ENCODE data around the gene NFIC. TPM values are rescaled to one million over a fixed set of nuclear protein-coding genes. Genes with fewer than 3 reads are reported as not detected.
"Not testable (repeated sequence)": the region's sequence is repeated elsewhere in the genome, so short reads cannot be mapped to it uniquely, and the experiment has no call there.

The NFIC gene
- 17.3 TPM for total RNA-seq

- Histone ChIP-seq H3K4me3 (ENCODE audit: low read length) (peak within 1 kb of the TSS; percentile 50), H3K9me3 (ENCODE audit: low read depth, low read length) (no peaks in the 10 kb centered on the region), H3K4me1 (ENCODE audit: insufficient read depth, low read length) (peaks cover 50% of the 10 kb centered on the region), H3K27me3 (ENCODE audit: insufficient read depth, low read length) (no peaks in the 10 kb centered on the region)
Measured at GRCh38 chr19:3365836-3366752, at the start of gene NFIC. Gene NFIC (plus strand): TSS chr19:3366583. CDS start chr19:3366637, 54 bp downstream.

GRCh38 chr19:3316659-3317207 is 49.6 kb upstream of the NFIC start:
- no peak overlapping the region for H3K4me3 ChIP-seq (ENCODE audit: low read length)
- H3K9me3 ChIP-seq (ENCODE audit: low read depth, low read length) = no peaks in the 10 kb centered on the region
- no peaks in the 10 kb centered on the region for H3K27me3 ChIP-seq (ENCODE audit: insufficient read depth, low read length)
- H3K4me1 ChIP-seq (ENCODE audit: insufficient read depth, low read length) = no peaks in the 10 kb centered on the region

- H3K4me3 ChIP-seq (ENCODE audit: low read length) = no peak overlapping the region
- no peaks in the 10 kb centered on the region for H3K27me3 ChIP-seq (ENCODE audit: insufficient read depth, low read length)
- no peaks in the 10 kb centered on the region for H3K4me1 ChIP-seq (ENCODE audit: insufficient read depth, low read length)
- H3K9me3 ChIP-seq (ENCODE audit: low read depth, low read length) = no peaks in the 10 kb centered on the region
Measured at GRCh38 chr19:3319643-3320353, 46.6 kb upstream of the NFIC start.

- no peaks in the 10 kb centered on the region for H3K4me1 ChIP-seq (ENCODE audit: insufficient read depth, low read length)
- no peaks in the 10 kb centered on the region for H3K27me3 ChIP-seq (ENCODE audit: insufficient read depth, low read length)
- no peaks in the 10 kb centered on the region for H3K9me3 ChIP-seq (ENCODE audit: low read depth, low read length)
- H3K4me3 ChIP-seq (ENCODE audit: low read length) = no peak overlapping the region
Measured at GRCh38 chr19:3320354-3320670, 46.1 kb upstream of the NFIC start.

GRCh38 chr19:3320853-3321252 is 45.5 kb upstream of the NFIC start:
- no peaks in the 10 kb centered on the region for H3K9me3 ChIP-seq (ENCODE audit: low read depth, low read length)
- H3K4me1 ChIP-seq (ENCODE audit: insufficient read depth, low read length) = no peaks in the 10 kb centered on the region
- H3K27me3 ChIP-seq (ENCODE audit: insufficient read depth, low read length) = no peaks in the 10 kb centered on the region
- no peak overlapping the region for H3K4me3 ChIP-seq (ENCODE audit: low read length)

GRCh38 chr19:3321696-3322095 is 44.7 kb upstream of the NFIC start:
- no peaks in the 10 kb centered on the region for H3K4me1 ChIP-seq (ENCODE audit: insufficient read depth, low read length)
- no peak overlapping the region for H3K4me3 ChIP-seq (ENCODE audit: low read length)
- no peaks in the 10 kb centered on the region for H3K27me3 ChIP-seq (ENCODE audit: insufficient read depth, low read length)
- H3K9me3 ChIP-seq (ENCODE audit: low read depth, low read length) = no peaks in the 10 kb centered on the region

- no peak overlapping the region for H3K4me3 ChIP-seq (ENCODE audit: low read length)
- H3K27me3 ChIP-seq (ENCODE audit: insufficient read depth, low read length) = no peaks in the 10 kb centered on the region
- no peaks in the 10 kb centered on the region for H3K9me3 ChIP-seq (ENCODE audit: low read depth, low read length)
- H3K4me1 ChIP-seq (ENCODE audit: insufficient read depth, low read length) = no peaks in the 10 kb centered on the region
Measured at GRCh38 chr19:3322199-3322978, 44.0 kb upstream of the NFIC start.

GRCh38 chr19:3323026-3323425 is 43.4 kb upstream of the NFIC start:
- H3K4me1 ChIP-seq (ENCODE audit: insufficient read depth, low read length) = no peaks in the 10 kb centered on the region
- no peaks in the 10 kb centered on the region for H3K27me3 ChIP-seq (ENCODE audit: insufficient read depth, low read length)
- H3K9me3 ChIP-seq (ENCODE audit: low read depth, low read length) = no peaks in the 10 kb centered on the region
- no peak overlapping the region for H3K4me3 ChIP-seq (ENCODE audit: low read length)

GRCh38 chr19:3323658-3324057 is 42.7 kb upstream of the NFIC start:
- no peak overlapping the region for H3K4me3 ChIP-seq (ENCODE audit: low read length)
- H3K27me3 ChIP-seq (ENCODE audit: insufficient read depth, low read length) = no peaks in the 10 kb centered on the region
- no peaks in the 10 kb centered on the region for H3K4me1 ChIP-seq (ENCODE audit: insufficient read depth, low read length)
- no peaks in the 10 kb centered on the region for H3K9me3 ChIP-seq (ENCODE audit: low read depth, low read length)

- Histone ChIP-seq H3K9me3 (ENCODE audit: low read depth, low read length) (no peaks in the 10 kb centered on the region), H3K27me3 (ENCODE audit: insufficient read depth, low read length) (no peaks in the 10 kb centered on the region), H3K4me1 (ENCODE audit: insufficient read depth, low read length) (no peaks in the 10 kb centered on the region), H3K4me3 (ENCODE audit: low read length) (no peak overlapping the region)
Measured at GRCh38 chr19:3324405-3324856, 42.0 kb upstream of the NFIC start.

- H3K4me3 ChIP-seq (ENCODE audit: low read length) = no peak overlapping the region
- no peaks in the 10 kb centered on the region for H3K9me3 ChIP-seq (ENCODE audit: low read depth, low read length)
- no peaks in the 10 kb centered on the region for H3K4me1 ChIP-seq (ENCODE audit: insufficient read depth, low read length)
- H3K27me3 ChIP-seq (ENCODE audit: insufficient read depth, low read length) = no peaks in the 10 kb centered on the region
Measured at GRCh38 chr19:3325451-3325850, 40.9 kb upstream of the NFIC start.

GRCh38 chr19:3328743-3329142 is 37.6 kb upstream of the NFIC start:
- Histone ChIP-seq H3K27me3 (ENCODE audit: insufficient read depth, low read length) (no peaks in the 10 kb centered on the region), H3K4me1 (ENCODE audit: insufficient read depth, low read length) (no peaks in the 10 kb centered on the region), H3K4me3 (ENCODE audit: low read length) (no peak overlapping the region), H3K9me3 (ENCODE audit: low read depth, low read length) (no peaks in the 10 kb centered on the region)

GRCh38 chr19:3330047-3330446 is 36.3 kb upstream of the NFIC start:
- Histone ChIP-seq H3K4me1 (ENCODE audit: insufficient read depth, low read length) (no peaks in the 10 kb centered on the region), H3K9me3 (ENCODE audit: low read depth, low read length) (no peaks in the 10 kb centered on the region), H3K4me3 (ENCODE audit: low read length) (no peak overlapping the region), H3K27me3 (ENCODE audit: insufficient read depth, low read length) (no peaks in the 10 kb centered on the region)

GRCh38 chr19:3332232-3332631 is 34.2 kb upstream of the NFIC start:
- not testable (repeated sequence) for H3K4me1 ChIP-seq (ENCODE audit: insufficient read depth, low read length); H3K9me3 ChIP-seq (ENCODE audit: low read depth, low read length); H3K27me3 ChIP-seq (ENCODE audit: insufficient read depth, low read length); H3K4me3 ChIP-seq (ENCODE audit: low read length)
